Trophoblast cell (in vitro differentiated cells and primary cell): ENCODE data around the gene RARS1.
"Not testable (repeated sequence)": the region's sequence is repeated elsewhere in the genome, so short reads cannot be mapped to it uniquely, and the experiment has no call there.

Experiments
- DNase-seq, 2 donors: peaks; one replicate each; pipeline ENCODE4 v3.0.0-alpha.2; 2016
- H2AFZ ChIP-seq: 2 replicates; pipeline ENCODE4 v1.6.1; 2013; ENCODE audit warnings: low read length, moderate library complexity, mild to moderate bottlenecking; ENCODE audit not compliant: insufficient read depth, poor library complexity
- H2AK5ac ChIP-seq: 2 replicates; pipeline ENCODE4 v1.6.1; 2013; ENCODE audit warnings: mild to moderate bottlenecking, low read length
- H2BK120ac ChIP-seq: 2 replicates; pipeline ENCODE4 v1.6.1; 2013; ENCODE audit warnings: low read length, mild to moderate bottlenecking, moderate library complexity; ENCODE audit not compliant: insufficient read depth, poor library complexity
- H2BK12ac ChIP-seq: 2 replicates; pipeline ENCODE4 v1.6.1; 2013; ENCODE audit warnings: mild to moderate bottlenecking, low read length, moderate library complexity
- H2BK5ac ChIP-seq: 2 replicates; pipeline ENCODE4 v1.6.1; 2013; ENCODE audit warnings: low read length, low read depth, moderate library complexity, mild to moderate bottlenecking; ENCODE audit not compliant: poor library complexity
- H3K14ac ChIP-seq: 2 replicates; pipeline ENCODE4 v1.6.1; 2013; ENCODE audit warnings: mild to moderate bottlenecking, low read length
- H3K18ac ChIP-seq: 2 replicates; pipeline ENCODE4 v1.6.1; 2013; ENCODE audit warnings: mild to moderate bottlenecking, low read length
- H3K23ac ChIP-seq: 2 replicates; pipeline ENCODE4 v1.6.1; 2013; ENCODE audit warnings: low read length
- H3K27ac ChIP-seq: 2 replicates; pipeline ENCODE4 v1.5.1; 2013; ENCODE audit warnings: low read depth, mild to moderate bottlenecking, inconsistent platforms, low read length, moderate library complexity
- H3K27me3 ChIP-seq: 2 replicates; pipeline ENCODE4 v1.6.1; 2013; ENCODE audit warnings: inconsistent platforms, mild to moderate bottlenecking, low read length, moderate library complexity; ENCODE audit not compliant: insufficient read depth
- H3K36me3 ChIP-seq, 2 experiments: 1 replicate in 1 of 2; 2 replicates in 1 of 2; pipeline ENCODE4 v1.6.1; 2013; ENCODE audit warnings: low read length in 2 of 2, mild to moderate bottlenecking in 2 of 2, moderate library complexity in 1 of 2; ENCODE audit not compliant: insufficient read depth in 2 of 2, control insufficient read depth in 1 of 2
- H3K4ac ChIP-seq: 2 replicates; pipeline ENCODE4 v1.6.1; 2013; ENCODE audit warnings: low read depth, mild to moderate bottlenecking, low read length, moderate library complexity
- H3K4me1 ChIP-seq, 2 experiments: 1 replicate in 1 of 2; 2 replicates in 1 of 2; pipeline ENCODE4 v1.6.1; 2013; ENCODE audit warnings: low read length in 2 of 2, mild to moderate bottlenecking in 2 of 2, moderate library complexity in 1 of 2; ENCODE audit not compliant: insufficient read depth in 2 of 2, control insufficient read depth in 1 of 2
- H3K4me2 ChIP-seq: 2 replicates; pipeline ENCODE4 v1.6.1; 2013; ENCODE audit warnings: inconsistent platforms, mild to moderate bottlenecking, low read length, moderate library complexity
- H3K4me3 ChIP-seq: 2 replicates; pipeline ENCODE4 v1.5.1; 2013; ENCODE audit warnings: mild to moderate bottlenecking, low read depth, low read length, inconsistent platforms
- H3K79me1 ChIP-seq: one replicate; pipeline ENCODE4 v1.6.1; 2013; ENCODE audit warnings: low read length
- H3K79me2 ChIP-seq: 2 replicates; pipeline ENCODE4 v1.6.1; 2013; ENCODE audit warnings: low read length, mild to moderate bottlenecking; ENCODE audit not compliant: control insufficient read depth, insufficient read depth, poor library complexity
- H3K9ac ChIP-seq: 2 replicates; pipeline ENCODE4 v1.6.1; 2013; ENCODE audit warnings: mild to moderate bottlenecking, low read length
- H3K9me3 ChIP-seq: 2 replicates; pipeline ENCODE4 v1.6.1; 2013; ENCODE audit warnings: low read depth, mild to moderate bottlenecking, control low read depth, inconsistent platforms, low read length; ENCODE audit not compliant: insufficient read depth
- H4K12ac ChIP-seq: 2 replicates; pipeline ENCODE4 v1.6.1; 2013; ENCODE audit warnings: low read depth, mild to moderate bottlenecking, low read length, moderate library complexity
- H4K8ac ChIP-seq: 2 replicates; pipeline ENCODE4 v1.6.1; 2013; ENCODE audit warnings: low read depth, mild to moderate bottlenecking, low read length, moderate library complexity
- H4K91ac ChIP-seq: one replicate; pipeline ENCODE4 v1.6.1; 2013; ENCODE audit warnings: low read depth, mild to moderate bottlenecking, low read length, moderate library complexity
- WGBS: extraction: QIAGEN DNeasy Blood & Tissue Kit; methylation state at CpG from one replicate; pipeline ENCODE4 v1.1.7; 2013; ENCODE audit warnings: missing lambda C conversion rate; ENCODE audit not compliant: insufficient read length, insufficient coverage; ENCODE audit errors: extremely low coverage; 5-methylcytosine and 5-hydroxymethylcytosine counted together

Gene RARS1

DNA sequence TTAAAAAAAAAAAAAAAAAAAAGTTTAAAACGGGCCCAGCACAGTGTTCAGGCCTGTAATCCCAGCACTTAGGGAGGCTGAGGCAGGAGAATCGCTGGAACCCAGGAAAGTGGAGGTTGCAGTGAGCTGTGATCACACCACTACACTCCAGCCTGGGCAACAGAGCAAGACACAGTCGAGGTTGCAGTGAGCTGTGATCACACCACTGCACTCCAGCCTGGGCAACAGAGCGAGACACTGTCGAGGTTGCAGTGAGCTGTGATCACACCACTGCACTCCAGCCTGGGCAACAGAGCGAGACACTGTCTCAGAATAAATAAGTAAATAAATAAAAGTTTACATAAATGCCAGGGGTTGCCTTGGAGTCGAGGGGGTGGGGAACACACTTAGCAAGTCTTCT is 48.1 kb downstream of the RARS1 start:
- H2BK5ac ChIP-seq, H3K9me3 ChIP-seq: not testable (repeated sequence)

DNA sequence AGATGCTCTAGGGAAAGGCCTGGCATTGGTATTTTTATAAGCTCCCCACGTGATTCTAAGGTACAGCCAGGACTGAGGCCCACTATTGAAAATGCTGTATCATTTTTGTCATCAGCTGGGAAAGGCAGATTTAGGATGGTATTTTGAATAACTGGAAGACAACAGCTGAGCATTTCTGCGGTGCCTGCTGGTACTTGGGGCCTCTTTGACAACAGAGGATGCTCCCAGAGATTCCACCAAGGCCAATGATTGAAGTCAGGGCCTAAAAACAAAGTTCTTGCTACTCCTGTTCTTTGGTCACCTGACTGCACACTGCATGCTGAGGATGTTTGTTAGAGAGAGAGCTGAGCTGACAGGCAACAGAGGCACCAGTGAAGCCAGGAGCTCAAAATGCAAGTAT is 50.9 kb downstream of the RARS1 start:
- Histone ChIP-seq H3K9ac (no peak overlapping the region), H2AK5ac (no peak overlapping the region), H3K9me3 (no peaks in the 10 kb centered on the region), H4K8ac (no peak overlapping the region), H2AFZ (no peak overlapping the region), H3K14ac (no peak overlapping the region), H3K23ac (no peak overlapping the region), H2BK5ac (no peak overlapping the region), H3K4me1 (no peaks in the 10 kb centered on the region), H2BK120ac (no peak overlapping the region), H3K79me2 (no peaks in the 10 kb centered on the region), H3K79me1 (no peaks in the 10 kb centered on the region), H3K4ac (no peak overlapping the region), H3K4me2 (no peak overlapping the region), H3K36me3 (no peaks in the 10 kb centered on the region), H3K4me3 (no peak overlapping the region), H4K12ac (no peak overlapping the region), H3K27me3 (no peaks in the 10 kb centered on the region), H3K18ac (no peak overlapping the region), H4K91ac (no peak overlapping the region), H3K27ac (no peak overlapping the region), H2BK12ac (no peak overlapping the region)
- DNase-seq: no peak
- WGBS: no CpG with 5 or more reads among the region's 2 CpGs

More for the DNA sequence above, 48.1 kb downstream of the RARS1 start:
- not testable (repeated sequence) for H2BK120ac ChIP-seq, H3K4me1 ChIP-seq, H3K9ac ChIP-seq, H3K79me1 ChIP-seq, H3K14ac ChIP-seq, H3K23ac ChIP-seq, H3K36me3 ChIP-seq, H4K12ac ChIP-seq, H3K4ac ChIP-seq, H3K18ac ChIP-seq, H4K91ac ChIP-seq, H3K27ac ChIP-seq, H4K8ac ChIP-seq, H3K4me2 ChIP-seq, H2AK5ac ChIP-seq, H3K79me2 ChIP-seq, H2AFZ ChIP-seq, H3K4me3 ChIP-seq, DNase-seq, H2BK12ac ChIP-seq
- no CpG with 5 or more reads among the region's 7 CpGs for WGBS
- peaks cover 12% of the 10 kb centered on the region for H3K27me3 ChIP-seq

DNA sequence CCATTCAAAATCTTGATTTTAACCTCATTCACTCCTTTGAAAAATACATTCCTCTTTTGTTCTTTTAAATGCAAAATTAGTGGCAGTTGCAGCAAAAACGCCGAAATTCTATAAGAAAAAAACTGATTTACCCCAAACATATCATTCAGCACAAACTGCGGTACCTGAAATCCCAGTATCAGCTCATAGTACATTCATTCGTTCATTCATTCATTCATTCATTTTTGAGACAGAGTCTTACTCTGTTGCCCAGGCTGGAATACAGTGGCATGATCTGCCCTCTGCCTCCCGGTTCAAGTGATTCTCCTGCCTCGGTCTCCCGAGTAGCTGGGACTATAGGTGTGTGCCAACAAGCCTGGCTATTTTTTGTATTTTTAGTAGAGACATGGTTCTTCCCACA is 63.3 kb downstream of the RARS1 start:
- Histone ChIP-seq H4K12ac (no peak overlapping the region), H3K36me3 (peaks cover 6 to 18% of the 10 kb centered on the region in 2 experiments), H3K9me3 (no peaks in the 10 kb centered on the region), H3K4ac (no peak overlapping the region), H3K18ac (no peak overlapping the region), H3K23ac (no peak overlapping the region), H2AFZ (no peak overlapping the region), H3K4me3 (no peak overlapping the region), H3K4me2 (no peak overlapping the region), H3K9ac (no peak overlapping the region), H4K8ac (no peak overlapping the region), H2BK120ac (no peak overlapping the region), H3K27ac (no peak overlapping the region), H3K14ac (no peak overlapping the region), H3K79me2 (no peaks in the 10 kb centered on the region), H3K4me1 (no peaks in the 10 kb centered on the region), H3K27me3 (no peaks in the 10 kb centered on the region), H2AK5ac (no peak overlapping the region), H2BK12ac (no peak overlapping the region), H3K79me1 (no peaks in the 10 kb centered on the region), H4K91ac (no peak overlapping the region), H2BK5ac (no peak overlapping the region)
- DNase-seq: no peak
- WGBS: no CpG with 5 or more reads among the region's 7 CpGs

DNA sequence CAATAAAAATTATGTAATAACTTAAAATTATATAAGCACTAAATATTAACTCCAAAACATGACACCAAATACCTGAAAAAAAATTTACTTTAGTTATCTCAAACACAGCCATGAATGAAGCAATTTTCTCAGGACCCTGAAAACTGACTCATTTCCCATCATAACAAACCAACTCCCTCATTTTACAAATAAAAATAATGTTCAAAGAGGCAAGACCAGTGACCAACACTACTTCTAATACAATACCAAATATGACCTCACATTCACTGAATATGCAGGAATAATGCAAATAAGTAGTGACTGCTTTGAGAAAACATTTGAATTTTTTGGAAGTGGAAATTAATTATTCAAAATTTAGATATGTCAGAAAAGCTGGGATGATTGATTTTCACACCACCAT is 64.4 kb downstream of the RARS1 start:
- H3K4ac ChIP-seq: no peak overlapping the region
- no peaks in the 10 kb centered on the region for H3K4me1 ChIP-seq
- H2AK5ac ChIP-seq: no peak overlapping the region
- H2BK12ac ChIP-seq: no peak overlapping the region
- no peak overlapping the region for H3K23ac ChIP-seq
- H4K91ac ChIP-seq: no peak overlapping the region
- H3K79me1 ChIP-seq: no peaks in the 10 kb centered on the region
- peaks cover 10 to 18% of the 10 kb centered on the region in 2 experiments for H3K36me3 ChIP-seq
- H3K14ac ChIP-seq: no peak overlapping the region
- H4K12ac ChIP-seq: no peak overlapping the region
- no peak overlapping the region for H3K4me2 ChIP-seq
- no peak overlapping the region for H2BK5ac ChIP-seq
- H3K27ac ChIP-seq: no peak overlapping the region
- no peaks in the 10 kb centered on the region for H3K79me2 ChIP-seq
- no peak overlapping the region for H2AFZ ChIP-seq
- no peak overlapping the region for H3K9ac ChIP-seq
- no peaks in the 10 kb centered on the region for H3K9me3 ChIP-seq
- H4K8ac ChIP-seq: no peak overlapping the region
- DNase-seq: no peak
- H3K18ac ChIP-seq: no peak overlapping the region
- no peak overlapping the region for H3K4me3 ChIP-seq
- H3K27me3 ChIP-seq: no peaks in the 10 kb centered on the region
- no peak overlapping the region for H2BK120ac ChIP-seq
